GM18909 (cell line): ENCODE measurements around the gene CCNY.

Experiments used
- ATAC-seq: cut with Tn5 transposase; IDR thresholded peaks from one replicate; pipeline ENCODE4 v1.9.1; 2021; ENCODE audit warnings: mild to moderate bottlenecking; ENCODE audit not compliant: unreplicated experiment, poor library complexity

Gene CCNY

DNA sequence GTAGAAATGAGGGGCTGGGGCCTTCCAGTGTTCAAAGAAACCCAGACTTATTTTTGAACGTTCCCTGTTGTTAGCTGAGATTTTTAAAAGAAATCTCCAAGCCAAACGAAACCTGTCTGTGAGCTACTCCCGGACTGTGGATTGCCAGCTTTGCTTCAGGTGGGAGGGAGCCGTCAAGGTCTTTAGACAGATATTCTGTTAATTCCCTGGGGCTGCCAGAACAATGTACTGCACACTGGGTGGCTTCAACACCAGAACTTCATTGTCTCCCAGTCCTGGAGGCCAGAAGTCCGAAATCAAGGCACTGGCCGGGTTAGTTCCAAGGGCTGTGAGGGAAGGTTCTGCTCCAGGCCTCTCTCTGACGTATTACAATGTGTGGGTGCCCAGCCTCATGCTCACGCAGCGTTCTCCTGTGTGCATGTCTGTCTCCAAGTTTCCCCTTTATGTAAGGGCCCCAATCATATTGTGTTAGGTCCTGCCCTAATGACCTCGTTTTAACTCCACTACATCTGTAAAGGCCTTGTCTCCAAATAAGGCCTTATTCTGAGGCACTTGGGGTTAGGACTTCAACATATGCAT lies 208.9 kb downstream of the CCNY start:
- no peak for ATAC-seq

- ATAC-seq, result peak; percentile 65
Observed at GRCh38 chr10:35545878-35546590, 209.7 kb downstream of the CCNY start.

GRCh38 chr10:35546824-35547225 lies 210.5 kb downstream of the CCNY start:
- no peak for ATAC-seq

DNA sequence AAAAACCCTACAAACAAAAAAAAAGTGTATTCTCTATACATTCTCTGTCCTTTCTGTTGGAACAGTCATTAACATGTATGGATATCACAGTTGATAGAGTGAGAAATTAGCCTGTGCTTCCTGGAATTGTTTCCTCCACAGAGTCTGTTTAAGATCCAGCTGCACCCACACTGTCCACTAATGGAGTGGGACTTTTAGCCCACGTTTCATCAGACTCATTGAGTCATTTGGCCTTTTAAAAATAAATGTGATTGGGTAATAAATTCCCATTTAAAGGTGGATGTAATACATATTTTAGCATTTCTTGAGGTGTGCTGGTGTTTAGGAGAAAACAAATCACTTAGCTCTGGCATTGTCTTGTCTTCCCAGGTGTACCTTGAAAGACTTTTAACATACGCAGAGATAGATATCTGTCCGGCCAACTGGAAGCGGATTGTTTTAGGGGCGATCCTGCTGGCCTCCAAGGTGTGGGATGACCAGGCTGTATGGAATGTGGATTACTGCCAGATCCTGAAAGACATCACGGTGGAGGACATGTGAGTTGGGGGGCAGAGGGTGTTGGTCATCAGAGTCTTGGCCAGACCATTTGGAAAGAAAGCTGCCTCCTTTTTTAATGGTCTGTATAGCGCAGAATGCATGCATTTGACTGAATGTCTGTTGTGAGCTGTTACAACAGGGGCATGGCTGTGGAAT lies 216.5 kb downstream of the CCNY start:
- ATAC-seq, result no peak

DNA sequence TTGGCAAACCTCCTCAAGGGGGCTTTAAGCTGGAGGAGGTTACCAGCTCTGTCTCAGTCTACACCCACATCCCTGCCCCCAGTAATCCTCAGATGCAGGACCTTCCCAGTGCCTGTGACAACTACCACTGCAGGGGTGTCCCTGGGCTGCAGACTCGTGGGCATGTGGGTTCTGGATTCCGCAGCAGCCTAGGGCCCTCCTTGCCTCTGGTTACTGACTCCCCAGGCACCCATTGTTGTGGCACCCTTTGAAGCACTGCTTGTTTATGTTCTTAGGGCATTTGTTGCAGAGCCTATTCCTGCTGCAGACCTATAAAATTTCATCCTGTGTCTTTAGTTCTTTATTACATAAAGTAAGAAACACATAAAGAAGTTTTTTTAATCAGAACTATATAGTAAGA lies 217.7 kb downstream of the CCNY start:
- ATAC-seq, result no peak

- ATAC-seq, result peak; percentile 72
Observed at GRCh38 chr10:35554461-35555056, 218.2 kb downstream of the CCNY start.

DNA sequence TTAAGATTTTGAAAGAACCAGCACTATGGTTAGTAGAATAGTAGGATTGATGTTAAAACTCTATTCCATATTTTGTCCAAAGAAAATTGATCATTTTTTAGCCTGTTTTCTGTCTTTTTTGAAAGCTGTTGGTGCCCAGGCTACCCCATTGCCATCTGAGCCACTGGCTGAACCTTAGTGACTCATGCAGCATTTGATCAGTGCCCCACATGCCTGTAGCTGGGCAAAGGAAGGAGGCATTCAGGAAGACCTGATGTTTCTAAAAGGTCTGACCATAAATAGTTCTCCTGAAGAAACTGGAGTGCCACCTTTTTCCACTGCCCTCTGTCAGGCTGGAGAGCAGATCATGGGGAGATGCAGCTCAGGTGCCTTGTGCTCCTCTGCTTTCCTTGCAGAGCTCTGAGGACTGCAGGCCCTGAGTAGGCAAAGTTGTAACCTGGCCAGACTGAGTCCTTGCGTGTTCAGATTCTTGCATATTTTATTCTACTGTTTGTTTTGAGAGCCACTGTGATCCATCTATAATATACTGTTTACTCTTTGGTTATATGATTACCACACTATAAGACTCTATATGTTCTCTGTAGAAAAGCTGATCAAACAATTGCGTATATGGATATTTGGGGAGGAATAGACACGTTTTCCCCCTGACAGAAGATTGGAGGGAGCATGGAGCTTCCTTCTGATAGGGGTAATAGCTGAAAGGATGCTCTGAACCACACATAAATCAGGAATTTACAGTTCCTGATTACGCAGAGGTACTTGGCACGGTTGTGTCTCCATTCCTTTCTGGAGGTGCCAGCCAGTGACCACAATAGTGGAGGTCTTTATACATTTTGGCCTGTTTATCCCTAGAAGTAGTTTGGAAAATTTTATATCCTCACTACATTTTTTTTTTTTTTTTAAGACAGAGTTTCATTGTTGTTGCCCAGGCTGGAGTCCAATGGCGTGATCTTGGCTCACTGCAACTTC lies 219.9 kb downstream of the CCNY start:
- no peak for ATAC-seq

- no peak for ATAC-seq
Observed at GRCh38 chr10:35558276-35558675, 222.0 kb downstream of the CCNY start.

DNA sequence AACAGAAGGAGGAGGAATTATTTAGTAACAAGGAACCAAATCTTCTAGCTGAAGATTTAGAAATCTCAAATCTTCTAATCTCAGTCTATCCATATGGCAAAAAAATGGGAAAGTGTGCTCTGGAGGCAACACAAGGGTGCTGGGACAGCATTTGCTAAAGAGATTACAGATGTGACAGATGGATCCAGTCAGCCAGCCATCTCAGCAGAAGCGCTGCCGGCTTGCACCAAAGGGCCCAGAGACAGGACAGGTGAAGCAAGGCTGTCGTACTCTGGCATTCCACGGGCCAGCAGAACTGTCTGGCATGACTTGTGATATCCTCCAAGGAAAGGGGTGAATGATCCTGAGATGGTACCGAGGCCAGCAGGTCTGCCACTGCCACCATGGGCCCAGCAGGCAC lies 223.1 kb downstream of the CCNY start:
- ATAC-seq, result no peak

GRCh38 chr10:35561715-35562114 lies 225.4 kb downstream of the CCNY start:
- no peak for ATAC-seq

GRCh38 chr10:35562427-35562826 lies 226.1 kb downstream of the CCNY start:
- no peak for ATAC-seq

GRCh38 chr10:35563261-35563891 lies 227.1 kb downstream of the CCNY start:
- no peak for ATAC-seq

DNA sequence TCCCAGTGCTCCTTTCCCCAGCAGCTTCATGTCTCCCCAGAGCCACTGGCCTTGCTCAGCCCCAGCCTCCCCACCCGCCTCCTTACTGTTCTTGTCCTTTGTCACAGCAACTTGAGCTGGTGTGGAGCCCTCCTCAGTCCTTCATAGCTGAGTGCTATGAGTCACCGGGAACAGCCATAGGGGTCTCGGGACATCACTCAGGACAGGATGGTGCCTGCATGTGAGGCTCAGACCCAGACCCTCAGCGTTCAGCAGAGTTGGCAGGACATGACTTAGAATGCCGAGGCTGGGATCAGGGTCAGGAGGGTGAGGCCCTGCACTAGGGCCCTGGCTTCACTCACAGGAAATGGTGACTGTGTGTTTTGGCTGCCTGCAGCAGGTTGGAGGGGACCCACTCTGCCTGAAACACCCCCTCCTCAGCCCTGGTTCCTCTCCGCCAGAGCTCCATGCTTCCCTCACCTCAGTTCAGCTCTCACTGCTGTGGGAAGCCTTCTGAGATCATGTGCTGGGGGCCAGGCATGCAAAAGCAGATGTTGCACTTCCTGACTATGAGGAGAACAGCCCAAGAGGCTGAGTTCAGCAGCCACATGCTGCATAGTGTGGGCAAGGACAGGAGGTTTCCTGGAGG lies 228.1 kb downstream of the CCNY start:
- peak; percentile 55 for ATAC-seq

GRCh38 chr10:35565602-35566081 lies 229.3 kb downstream of the CCNY start:
- no peak for ATAC-seq

- ATAC-seq, result no peak
Observed at GRCh38 chr10:35567951-35568350, 231.6 kb downstream of the CCNY start.

DNA sequence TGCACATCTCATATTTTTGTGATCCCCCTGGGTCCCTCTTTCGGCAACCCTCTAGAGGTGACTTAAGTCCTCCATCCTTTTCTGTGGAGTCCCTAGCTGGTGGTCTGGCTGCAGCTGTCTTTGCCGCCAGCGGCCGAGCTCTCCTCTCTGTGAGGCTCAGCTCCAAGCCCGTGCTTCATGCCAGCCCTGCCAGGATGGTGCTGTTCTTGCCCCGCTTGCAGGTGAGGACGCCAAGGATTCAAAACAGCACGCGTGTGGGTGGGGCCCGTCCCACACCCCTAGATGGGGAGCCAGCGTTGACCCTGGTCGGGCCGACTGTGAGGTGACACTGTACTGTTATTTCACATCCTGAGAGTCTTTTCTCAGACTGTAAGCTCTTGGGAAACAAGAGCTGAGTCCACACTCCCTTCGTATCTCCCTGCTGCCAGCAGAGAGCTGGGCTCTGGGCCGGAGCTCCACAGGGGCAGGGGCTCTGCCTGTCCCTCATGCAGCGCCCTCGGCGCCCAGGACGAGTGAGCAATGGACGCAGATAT lies 232.2 kb downstream of the CCNY start:
- ATAC-seq, result no peak

DNA sequence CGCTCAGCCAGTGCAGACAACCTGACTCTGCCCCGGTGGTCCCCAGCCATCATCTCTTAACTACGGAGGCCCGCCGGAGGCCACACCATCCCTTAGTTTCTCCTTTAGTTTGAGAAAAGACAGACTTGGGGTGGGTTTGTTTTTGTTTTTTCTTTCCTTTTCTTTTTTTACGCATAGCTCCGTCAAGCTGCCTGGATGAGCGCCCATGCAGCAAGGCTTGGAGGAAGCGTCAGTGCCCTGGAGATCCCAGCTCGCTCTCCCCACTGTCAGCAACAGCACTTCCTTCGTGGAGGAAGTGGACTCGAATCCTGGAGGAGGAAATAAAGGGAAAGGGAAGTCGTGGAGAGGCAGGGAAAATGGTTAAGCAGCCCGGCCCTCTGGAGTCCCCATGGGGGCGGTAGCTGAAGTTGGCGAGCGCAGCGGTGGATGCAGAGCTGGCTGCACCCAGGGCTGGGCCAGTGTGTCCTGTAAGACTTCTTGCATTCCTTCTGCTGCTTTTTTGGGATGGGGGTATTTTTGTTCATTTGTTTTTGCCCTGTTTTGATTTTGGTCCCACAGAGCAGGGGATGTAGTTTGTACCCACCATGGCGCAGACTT lies 232.9 kb downstream of the CCNY start:
- no peak for ATAC-seq

DNA sequence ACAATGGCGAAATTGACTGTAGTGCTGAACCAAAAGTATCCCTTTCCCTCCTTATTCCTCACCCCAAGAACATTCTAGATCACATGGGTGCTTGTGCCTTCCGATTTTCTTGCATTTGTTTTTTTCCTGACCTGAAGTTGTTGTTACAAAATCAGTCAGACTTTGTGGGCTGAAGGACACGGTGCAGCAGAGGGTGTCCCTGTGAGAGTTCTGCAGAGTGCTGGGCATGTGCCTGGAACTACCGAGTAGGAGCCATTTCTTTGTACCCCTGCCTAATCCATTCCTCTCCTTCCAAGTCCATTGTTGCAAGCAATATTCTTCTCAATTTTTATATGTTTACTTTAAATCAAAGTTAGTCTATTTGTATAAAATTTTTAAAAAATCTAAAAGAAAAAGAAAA lies 233.5 kb downstream of the CCNY start:
- no peak for ATAC-seq
